NCI-H2081 (cell line): ENCODE data around the gene C16orf96.

Experiments
- DNase-seq, 2 experiments: peaks; one replicate each; lab custom pipeline; 2025; lab: John Stamatoyannopoulos, UW

The C16orf96 gene

DNA sequence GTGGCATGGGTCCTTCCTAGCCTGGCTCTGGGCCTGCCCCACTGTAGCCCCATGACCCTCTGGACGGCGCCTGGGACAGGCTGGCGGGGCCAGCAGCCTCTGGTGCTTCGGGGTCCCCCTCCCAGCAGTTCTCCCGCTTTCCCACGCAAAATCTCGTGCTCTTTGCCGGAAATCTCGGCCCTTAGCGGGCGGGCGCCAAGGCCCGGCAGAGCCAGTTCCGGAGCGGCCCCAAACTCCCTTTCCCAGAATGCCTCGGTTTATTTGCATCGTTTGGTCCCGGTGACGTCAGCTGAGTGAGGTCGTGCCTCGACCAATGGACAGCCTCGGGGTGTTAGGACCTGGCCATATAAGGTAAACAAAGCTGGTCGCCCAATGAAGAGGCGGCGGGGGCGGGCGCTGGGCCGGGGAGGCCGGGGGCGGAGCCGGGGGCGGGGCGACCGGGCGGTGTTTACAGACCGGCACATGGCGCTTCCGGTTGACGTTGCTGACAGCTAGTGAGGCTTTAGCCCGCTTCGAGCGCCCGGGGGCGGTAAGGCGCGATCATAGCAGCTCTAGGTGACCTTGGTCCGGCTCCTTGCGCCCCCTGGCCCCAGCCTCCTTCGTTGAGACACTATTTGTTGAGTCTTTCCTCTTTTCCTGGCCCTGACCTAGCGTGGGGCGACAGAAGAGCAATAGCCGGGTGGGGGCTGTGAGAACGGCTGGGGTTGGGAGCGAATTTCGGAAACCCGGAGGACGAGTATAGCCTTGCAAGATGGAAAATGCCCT, 60.1 kb downstream of the C16orf96 start:
- peak; percentile 99 for DNase-seq

DNA sequence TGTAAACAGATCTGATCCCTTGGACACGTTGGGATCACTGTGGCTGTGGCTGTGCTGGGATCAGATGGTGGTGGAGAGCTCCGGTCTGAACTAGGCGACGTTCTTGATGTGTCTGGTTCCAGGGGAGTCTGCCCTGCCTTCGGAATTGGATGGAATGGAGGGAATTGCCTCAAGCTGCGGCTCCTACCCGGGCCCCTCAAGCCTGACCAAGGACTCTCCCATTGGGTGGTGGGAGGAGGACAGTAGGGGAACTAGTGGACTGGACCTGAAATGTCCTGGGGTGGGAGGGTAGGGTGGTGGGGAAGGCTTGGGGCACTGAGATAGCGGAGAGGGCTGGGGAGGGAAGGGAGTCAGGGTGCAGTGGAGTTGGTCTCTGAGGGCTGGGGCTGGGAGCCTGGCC, 61.7 kb downstream of the C16orf96 start:
- DNase-seq = no peak

DNA sequence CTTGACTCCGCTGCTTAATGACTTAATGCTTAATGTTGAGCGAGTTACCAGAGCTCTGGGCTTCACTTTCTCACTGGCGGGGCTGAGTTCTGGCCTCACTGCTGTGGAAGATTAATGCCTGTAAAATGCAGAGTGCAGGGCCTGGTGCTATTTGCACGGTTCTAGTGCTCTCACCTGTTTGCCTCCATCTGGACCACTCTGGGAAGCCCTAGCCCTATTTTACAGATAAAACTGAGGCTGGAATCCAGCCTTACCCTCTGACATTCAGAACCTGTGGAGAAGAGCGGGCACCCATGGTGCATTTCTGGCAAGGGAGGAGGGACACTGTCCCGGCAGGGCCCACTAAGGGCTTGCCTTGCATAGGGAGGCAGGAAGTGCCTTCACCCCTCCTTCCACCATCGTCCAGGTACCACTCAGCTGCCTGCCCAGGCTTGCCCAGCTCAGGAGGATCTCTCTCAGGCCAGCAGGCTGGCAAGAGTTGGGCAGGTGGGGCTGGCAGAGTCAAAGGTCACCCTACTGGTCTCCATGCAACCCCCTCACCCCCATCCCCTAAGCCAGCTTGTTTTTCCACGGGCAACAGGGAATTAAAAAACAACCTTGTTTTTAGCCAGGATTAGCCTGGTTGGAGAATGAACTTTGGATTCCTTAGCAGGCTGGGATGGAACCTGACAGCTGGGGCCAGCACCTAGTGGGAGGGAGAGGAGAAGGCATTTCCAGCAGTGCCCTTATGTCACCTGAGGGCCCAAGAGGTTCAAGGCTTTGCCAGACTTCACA, 62.7 kb downstream of the C16orf96 start:
- peak in 1 of 2 experiments; percentile 5 for DNase-seq

DNA sequence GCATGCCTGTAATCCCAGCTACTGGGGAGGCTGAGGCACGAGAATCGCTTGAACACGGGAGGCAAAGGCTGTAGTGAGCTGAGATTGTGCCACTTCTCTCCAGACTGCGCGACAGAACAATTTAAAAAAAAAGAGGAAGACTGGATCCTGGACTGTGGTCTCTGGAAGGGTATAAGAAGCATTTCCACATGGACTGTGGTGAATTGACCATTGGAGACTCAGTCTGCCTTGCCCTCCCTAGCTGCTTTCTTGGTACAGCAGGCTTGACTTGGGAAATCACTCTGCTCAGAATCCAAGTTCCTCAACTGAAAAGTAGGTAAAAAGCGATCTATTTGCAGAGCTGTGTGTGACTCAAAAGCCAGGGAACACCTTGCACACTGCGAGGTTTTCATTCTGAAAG, 67.5 kb downstream of the C16orf96 start:
- no peak for DNase-seq

DNA sequence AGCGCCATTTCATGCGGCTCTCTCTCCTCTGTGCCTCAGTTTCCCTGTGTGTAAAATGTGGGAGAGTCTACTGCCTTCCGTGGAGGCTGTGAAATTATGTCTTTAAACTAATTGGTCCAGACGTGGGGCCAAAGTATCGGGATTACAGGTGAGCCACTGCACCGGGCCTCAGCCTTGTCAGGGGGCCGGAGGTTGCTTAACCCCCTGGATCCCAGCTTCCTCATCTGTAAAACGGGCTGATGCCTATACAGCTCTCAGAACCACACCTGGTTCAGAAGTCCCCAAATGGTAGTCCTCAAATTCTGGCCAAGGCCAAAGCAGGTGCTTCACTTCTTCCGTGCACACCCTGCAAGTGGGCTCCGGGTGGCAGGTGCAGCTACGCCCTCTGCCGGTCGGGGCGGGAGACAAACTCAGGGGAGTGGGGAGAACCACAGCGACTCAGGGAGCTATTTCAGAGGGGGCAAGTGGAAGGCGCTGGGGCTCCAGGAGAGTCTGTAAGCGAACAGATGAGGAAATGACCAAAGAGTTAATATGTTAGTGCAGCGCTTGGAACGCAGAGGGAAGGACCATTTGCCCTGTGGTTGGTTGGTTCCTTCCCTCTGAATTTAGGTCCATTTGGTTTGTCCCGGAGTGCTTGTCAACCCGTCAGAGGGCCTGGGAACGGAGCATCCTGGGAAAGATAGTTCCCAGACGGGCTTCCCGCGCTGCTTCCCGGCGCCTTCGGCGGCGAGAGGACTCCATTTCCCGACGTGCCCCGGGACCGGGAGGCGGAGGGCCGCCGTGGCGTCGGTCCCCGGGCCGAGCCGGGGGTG, 68.1 kb downstream of the C16orf96 start, which contains the start of gene MGRN1:
Gene MGRN1, plus strand, starts transcription at position 812 of the 812 bp plus-strand sequence. CDS start 135 bp downstream, outside the sequence.
- DNase-seq = peak; percentile 95 to 97

DNA sequence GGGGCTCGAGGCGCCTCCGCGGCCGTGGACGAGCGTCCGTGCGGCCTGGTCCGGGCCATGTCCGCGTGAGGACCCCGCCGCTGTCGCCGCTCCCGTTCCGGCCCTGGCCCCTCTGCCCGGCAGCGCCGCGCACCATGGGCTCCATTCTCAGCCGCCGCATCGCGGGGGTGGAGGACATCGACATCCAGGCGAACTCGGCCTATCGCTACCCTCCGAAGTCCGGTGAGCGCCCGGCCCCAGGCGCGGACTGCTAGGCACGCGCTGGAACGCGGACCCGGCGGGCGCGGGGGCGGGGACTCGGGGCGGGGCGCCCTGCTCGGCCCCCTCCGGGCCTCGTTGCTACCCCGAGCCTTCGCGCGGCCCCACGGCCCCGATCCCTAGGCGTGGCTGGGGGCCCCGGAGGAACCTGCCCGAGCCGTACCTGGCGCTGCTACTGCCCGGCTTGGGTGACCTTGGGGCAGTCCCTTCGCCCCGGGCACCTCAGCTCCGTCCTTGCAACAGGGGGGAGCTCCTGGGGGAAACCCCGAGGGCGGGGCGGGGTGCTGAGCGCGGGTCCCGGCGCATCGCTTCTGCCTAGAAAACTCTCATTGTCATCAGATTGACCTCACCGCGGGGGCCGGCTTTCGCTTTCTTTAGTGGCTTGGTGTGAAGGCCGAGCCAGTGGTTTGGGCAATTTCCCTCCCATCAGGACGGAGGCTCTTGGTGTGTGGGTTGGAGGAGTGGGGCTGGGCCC, 68.9 kb downstream of the C16orf96 start:
- DNase-seq = peak in 1 of 2 experiments; percentile 26

DNA sequence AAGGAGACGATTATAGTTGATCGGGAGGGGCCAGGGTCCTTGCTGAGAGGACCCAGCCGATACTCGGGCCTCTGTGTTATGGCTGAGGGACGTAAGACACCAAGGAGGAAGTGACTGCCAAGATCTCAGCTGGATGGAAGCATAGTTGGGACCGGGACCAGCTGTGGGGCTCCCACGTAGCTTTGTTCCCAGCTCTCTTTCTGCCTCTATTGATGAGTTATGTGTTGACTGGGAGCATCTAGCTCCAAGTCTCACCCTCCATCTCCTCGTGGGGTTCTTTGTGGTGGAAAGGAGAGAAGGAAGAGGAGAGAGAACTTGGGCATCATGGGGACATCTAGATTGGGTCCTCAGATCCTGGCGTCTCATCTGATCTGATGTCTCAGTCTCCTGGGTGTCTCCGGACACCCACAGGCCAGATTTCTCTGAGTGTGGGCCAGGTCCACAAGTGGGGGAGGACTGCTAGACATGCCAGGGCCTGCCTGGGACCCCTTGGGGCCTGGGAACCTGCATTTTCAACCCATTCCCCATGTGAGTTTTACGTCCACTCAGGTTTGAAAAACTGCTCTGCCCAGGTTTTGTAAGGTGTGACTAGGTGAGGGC, 69.5 kb downstream of the C16orf96 start:
- peak in 1 of 2 experiments; percentile 26 for DNase-seq

DNA sequence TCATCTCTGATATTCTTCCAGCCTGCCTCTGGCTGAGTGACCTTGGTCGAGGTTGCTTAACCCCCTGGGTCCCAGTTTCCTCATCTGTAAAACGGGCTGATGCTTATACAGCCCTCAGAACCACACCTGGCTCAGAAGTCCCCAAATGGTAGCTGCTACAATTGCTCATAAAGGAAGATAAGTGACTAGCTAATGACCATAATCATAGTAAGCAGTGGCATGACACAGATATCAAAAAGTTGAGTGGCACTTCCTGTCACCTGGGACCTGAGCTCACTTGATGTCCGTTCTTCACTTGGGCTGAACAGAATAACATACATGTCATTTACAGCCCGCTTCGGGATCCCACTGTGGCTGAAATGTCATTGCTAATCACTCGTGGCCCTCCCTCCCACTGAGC, 70.3 kb downstream of the C16orf96 start:
- peak in 1 of 2 experiments; percentile 31 for DNase-seq

DNA sequence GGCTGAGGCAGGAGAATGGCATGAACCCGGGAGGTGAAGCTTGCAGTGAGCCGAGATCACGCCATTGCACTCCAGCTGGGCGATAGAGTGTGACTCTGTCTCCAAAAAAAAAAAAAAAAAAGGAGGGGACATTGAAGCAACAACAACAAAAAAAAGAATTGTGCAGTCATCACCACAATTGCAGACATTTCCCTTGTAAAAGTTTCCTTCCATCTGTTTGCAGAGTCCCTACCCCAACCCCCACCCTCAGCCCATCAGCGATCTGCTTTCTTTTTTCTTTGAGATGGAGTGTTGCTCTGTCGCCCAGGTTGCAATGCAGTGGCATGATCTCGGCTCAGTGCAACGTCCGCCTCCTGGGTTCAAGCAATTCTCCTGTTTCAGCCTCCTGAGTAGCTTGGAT, 72.1 kb downstream of the C16orf96 start:
- DNase-seq = no peak

DNA sequence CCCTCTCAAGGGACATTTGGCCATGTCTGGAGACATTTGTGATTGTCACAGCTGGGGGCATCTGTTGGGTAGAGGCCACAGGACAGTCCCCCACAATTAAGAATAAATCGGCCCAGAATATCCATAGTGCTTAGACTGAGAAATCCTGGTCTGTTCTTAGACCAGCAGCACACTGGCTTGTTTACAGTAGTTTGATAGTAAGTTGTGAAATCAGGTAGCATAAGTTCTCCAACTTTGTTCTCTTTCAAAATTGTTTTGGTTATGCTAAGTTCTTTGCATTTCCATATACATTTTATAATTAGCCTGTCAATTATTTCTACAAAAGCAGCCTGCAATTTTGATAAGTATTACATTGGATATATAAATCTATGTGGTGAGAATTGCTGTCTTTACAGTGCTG, 75.3 kb downstream of the C16orf96 start:
- DNase-seq = no peak

DNA sequence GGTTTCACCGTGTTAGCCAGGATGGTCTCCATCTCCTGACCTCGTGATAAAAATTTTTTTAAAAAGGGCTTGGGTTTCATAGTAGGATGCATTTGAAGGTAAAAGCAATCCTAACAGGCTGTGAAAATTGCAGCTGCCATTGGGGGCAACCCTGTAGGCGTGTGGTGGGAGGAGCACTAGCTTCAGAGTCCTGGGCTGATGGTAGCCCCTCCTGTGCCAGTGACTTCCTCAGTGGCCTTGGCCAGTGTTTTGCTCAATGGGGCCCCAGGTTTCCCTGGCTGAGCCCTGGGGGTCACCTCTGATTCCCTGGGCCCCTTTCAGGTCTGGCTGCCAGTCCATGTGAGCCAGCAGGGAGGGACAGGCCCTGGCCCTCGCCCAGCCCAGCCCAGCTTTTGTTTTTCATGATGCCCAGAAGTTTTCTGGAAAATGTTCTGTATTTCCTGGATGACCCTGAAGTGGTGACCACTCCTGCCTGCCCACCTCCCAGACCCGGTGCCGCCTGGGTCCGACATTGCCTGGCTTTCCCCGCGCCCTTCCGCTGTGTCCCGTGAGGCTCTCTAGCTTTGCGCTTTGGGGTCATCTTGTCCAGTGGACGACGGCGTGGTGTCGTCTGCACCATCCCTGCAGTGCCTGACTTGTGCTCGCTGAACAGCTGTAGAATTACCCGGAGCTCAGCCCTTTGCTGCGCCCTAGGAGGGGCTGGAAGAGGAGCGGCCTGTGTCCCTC, 77.9 kb downstream of the C16orf96 start:
- no peak for DNase-seq

DNA sequence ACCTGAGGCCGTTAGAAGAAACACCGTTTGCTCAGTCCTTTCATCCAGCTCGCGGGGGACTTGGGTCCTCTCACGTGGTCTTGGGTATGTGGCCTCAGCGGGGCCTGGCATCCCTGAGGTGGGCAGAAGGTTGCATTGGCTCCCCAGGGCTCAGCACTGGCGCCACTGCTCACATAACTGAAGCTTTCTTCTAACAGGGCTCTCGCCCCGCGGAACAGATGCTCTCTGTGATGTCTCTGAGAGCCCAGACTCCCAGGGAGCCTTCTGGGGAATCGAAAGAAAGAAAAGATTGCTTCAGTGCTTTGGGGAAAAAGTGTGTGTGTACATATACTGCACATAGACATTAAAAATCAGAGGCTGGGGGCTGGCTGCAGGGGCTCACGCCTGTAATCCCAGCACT, 78.6 kb downstream of the C16orf96 start:
- no peak for DNase-seq

DNA sequence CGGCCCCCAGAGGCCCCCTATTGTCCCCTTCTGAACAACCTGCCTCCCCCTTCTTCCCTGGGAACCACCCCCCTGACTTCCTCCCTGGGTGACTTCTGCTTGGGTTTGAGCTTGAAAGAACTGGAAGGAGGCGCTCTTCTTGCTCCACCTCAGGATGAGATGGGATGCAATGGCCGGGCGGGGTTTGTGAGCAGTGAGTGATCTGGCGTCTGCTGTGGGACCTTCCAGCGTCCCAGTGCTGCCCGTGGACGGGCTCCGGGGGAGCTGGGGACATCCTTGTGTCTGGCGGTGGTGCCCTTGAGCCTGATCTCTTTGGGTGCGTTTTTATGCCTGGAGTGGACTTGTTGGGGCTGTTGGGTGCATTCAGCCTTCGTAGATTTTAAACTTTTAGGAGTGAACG, 80.1 kb downstream of the C16orf96 start:
- DNase-seq = no peak

DNA sequence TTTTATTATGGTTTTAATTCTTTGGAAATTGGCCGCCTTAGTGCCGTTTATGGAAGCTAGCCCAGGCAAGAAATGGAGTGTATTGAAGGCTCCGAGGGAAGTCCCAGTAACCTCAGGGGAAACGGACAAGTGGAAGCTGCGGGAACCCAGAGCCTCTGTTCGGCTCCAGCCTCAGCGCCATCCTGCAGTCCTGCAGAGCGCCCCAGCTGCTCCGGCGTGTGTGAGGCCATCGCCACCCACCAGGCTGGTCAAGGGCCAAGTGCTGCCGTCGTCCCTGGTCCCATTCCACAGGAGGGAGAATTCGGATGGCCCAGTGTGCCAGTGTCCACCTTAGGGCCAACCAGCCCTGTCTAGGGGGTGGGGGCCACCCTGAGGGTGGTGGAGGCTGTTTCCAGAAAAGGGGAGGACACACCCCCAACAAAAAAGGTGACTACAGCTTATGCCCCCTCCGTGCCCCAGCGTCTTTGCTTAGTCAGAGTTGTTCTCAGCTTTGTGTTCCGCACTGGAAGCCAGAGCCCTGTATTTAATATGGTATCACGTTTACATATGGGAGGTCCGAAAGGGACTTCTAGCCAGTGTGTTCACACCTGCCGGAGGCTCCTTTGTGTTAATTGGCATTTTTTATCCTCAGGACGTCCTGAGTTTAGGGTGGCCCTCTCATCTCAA, 81.5 kb downstream of the C16orf96 start:
- no peak for DNase-seq

DNA sequence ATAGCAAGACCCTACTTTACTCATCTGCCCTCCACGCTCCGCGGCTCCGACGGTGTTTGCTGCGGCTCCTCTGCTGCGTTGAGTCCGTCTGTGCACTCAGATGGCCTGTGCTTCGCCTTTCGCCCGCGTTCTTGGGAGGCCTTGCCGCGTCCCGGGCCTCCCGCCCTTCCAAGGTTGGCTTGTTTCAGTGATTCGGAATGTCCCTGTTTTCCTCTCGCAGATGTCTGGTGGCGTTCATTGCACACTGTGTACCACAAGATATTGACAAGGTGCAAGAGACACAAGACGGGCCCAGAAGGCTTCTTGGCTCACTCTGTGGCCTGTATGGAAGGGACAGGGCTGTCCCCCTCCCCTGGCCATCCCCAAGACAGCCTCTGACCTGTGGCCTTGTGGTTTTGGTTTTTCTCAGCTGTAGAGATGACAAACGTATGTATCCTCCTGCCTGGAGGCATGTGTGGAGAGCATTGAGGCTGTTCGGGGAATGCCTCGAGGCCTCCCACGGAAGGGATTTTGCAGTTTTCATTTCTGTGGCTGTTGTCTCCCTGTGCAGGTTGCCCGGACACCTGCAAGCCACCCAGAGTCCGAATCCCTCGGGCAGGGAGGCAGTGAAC, 83.9 kb downstream of the C16orf96 start:
- DNase-seq = no peak

DNA sequence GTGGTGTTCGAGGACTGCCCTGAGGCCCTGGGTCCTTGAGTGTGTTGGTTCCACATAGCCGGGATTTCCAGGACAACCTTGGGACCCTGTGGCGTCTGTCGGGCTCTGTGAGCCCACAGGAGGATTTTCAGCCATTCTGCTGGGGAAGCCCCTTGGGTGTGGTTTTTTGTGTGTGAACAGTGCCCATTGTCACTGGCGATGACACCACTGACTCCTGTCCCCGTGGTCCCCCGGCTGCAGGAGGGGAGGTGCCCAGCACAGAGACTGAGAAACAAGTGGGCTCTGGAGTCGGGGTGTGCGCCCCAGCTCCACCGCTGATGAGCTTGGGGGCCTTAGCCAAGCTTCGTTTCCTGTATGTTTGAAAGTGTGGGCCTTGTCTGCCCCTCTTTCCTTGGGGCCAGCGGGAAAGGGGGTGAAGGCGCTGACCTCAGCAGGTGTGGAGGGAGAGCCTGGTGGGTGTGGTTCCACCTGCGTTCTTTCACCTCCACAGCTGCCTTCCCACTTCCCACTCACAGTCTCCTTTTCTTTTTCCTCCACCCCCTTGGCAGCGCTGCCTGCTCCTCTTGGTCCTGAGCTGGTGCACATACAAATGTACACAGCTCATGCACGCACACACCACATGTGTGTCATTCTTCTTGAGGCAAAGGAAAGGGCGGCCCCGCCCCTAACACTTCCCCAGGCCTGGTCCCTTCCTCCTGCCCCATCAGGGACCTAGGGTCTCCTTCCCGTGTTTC, 84.6 kb downstream of the C16orf96 start:
- DNase-seq = no peak

DNA sequence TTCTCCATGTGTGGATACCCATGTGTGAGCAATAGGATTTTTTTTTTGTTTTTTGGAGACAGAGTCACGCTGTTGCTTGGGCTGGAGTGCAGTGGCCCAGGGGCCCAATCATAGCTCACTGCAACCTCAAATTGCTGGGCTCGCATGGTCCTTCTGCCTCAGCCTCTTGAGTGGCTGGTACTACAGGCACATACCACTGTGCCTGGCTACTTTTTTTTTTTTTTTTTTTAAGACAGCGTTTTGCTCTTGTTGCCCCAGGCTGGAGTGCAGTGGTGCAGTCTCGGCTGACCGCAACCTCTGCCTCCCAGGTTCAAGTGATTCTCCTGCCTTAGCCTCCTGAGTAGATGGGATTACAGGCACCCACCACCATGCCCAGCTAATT, 85.2 kb downstream of the C16orf96 start:
- no peak for DNase-seq

DNA sequence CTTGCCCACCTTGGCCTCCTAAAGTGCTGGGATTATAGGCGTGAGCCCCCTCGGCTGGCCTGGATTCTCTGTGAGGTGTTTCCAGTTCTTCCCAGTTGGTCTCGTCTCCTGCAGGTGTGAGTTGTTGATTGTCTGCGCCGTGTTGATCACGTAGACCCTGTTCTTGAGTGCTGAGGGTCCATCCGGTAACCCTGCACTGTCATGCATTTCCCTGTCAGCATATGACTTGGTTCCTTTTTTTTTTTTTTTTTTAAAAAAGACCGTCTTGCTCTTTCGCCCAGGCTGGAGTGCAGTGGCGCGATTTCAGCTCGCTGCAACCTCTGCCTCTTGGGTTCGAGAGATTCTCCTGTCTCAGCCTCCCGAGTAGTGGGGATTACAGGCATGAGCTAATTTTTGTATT, 85.8 kb downstream of the C16orf96 start:
- no peak for DNase-seq
